Activated CD8-positive, alpha-beta memory T cell treated with anti-CD3 and anti-CD28 coated beads, Interleukin-2, amount 50 U/mL, for 1 hour (primary cell): Measurements from ENCODE around the gene DNMT3A.

Experiments
- DNase-seq: peaks from one replicate; pipeline ENCODE4 v3.0.0-alpha.2; 2020; ENCODE audit errors: extremely low read depth

DNMT3A gene

DNA sequence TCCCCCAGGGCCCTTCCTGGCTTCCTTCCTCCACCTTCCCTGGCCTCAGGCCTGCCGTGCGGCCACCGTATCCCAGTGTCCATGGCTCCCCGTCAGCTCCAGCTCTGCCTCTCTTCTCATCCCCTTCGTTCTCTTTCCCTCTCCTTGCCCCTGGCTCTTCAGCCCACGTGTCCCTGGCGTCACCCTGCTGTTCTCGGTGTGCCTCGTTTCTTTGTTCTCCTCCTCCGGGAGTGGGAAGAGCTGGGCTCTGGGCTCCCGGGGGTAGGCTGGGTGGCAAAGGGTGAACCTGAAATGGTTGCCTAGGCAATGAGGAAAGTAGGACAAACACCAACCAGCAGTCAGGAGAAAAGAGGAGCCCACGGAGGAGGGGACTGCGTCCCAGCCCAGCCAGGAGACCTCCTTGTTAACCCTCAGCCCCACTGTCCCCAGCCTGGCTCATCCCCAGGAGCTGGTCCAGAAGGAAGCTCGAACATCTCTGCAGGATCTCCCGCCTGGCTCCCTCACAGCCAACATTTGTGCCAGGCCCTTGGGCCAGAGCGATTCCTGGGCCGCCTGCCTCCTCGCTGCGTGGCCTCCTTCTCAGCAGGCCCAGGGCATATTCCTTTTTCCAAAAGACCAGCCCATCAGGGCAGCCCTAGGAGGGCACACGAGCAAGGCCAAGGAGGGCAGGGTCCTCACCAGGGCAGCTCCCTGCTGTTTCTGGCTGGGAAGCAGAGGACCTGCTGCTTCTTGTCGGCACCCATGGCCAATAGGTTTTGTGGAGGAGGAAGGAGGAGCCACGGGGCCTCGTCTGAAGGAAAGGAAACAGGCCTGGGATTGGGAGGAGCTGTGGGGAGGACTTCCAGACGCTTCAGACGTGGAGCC lies 30.9 kb upstream of the DNMT3A start:
- no peak for DNase-seq

GRCh38 chr2:25371253-25372241 lies 29.8 kb upstream of the DNMT3A start:
- no peak for DNase-seq

GRCh38 chr2:25369876-25370275 lies 28.2 kb upstream of the DNMT3A start:
- no peak for DNase-seq

GRCh38 chr2:25369439-25369838 lies 27.7 kb upstream of the DNMT3A start:
- no peak for DNase-seq

DNA sequence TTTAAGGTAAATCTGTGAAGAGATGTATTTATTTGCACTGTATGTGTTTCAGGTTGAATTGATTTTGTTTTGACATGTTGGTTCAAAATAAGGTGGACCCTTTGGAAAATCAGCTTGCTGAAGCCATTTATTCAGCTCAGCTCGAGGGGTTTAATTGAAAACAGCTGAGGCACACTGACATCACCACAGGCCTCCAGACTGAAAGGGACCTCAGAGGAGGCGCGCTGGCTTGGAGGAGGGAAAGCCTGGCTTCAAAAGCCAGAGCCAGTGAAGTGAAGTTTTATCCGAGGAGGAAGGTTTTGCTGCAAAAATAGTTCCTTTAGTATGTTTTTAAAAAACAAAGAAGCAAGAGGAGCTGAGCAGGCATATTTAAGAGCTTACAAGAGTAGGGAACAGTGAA lies 26.9 kb upstream of the DNMT3A start:
- no peak for DNase-seq

- no peak for DNase-seq
Measured at GRCh38 chr2:25367296-25367695, 25.6 kb upstream of the DNMT3A start.

- no peak for DNase-seq
Measured at GRCh38 chr2:25366629-25367028, 24.9 kb upstream of the DNMT3A start.

DNA sequence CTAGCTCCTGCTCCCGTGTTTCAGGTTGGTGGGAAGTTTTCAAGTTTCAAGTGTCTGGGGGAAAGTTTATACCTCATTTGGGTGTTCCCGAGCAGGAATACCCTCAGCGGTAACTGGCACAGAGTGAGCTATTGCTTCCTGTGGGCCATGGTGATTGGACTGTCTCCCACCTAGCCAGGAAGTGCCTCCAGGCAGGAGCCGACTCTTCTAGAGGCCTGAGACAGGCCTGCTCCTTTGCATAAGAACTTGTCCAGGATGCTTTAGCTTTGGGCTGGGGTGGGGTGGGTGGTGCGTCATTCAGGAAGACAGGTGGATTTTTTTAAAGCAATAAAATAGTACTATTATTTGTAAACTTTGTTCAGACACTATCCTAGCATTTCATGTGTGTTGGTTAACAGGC lies 23.5 kb upstream of the DNMT3A start:
- no peak for DNase-seq

DNA sequence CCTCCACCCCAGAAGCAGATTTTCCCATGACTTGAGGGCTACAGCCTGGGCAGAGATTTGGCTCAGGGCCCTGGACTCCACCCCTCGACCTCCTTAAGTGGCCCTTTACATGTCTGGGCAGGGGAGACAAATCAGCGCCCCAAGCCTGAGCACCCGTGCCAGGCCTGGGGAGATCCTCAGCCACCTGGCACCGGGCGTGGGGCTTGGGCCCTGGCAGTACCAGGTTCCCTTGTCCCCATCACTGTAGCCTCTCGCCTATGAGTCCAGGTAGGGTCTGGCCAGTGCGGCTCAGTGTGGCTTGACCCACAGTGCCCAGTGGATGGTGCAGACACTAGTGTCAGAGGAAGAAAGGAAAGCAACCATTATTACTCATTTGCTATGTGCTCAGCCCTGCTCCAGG lies 22.0 kb upstream of the DNMT3A start:
- no peak for DNase-seq

- peak; percentile 31 for DNase-seq
Measured at GRCh38 chr2:25362434-25363145, 20.9 kb upstream of the DNMT3A start.

DNA sequence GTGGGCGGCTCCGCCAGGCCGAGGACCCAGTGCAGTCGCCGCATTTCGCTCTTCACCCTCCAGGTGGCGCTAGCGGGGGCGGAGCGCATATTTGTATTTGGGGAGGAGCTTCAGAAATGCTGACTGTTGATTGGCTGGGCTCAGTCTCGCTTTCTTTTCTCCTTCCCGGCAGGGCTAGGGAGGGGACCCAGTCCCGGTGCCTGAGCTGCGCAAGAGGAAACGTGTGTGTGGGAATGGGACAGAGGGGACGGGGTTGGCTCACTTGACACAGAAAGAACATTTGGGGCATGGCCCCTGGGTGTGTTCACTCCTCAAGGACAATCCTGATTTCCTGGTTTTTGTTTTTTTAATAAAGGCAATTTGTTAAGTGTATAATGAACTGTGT lies 20.3 kb upstream of the DNMT3A start:
- DNase-seq: peak; percentile 77

- no peak for DNase-seq
Measured at GRCh38 chr2:25361261-25362048, 19.7 kb upstream of the DNMT3A start.

- no peak for DNase-seq
Measured at GRCh38 chr2:25358836-25359235, 17.1 kb upstream of the DNMT3A start.

- no peak for DNase-seq
Measured at GRCh38 chr2:25358249-25358815, 16.6 kb upstream of the DNMT3A start.

- DNase-seq: no peak
Measured at GRCh38 chr2:25356088-25356487, 14.4 kb upstream of the DNMT3A start.

DNA sequence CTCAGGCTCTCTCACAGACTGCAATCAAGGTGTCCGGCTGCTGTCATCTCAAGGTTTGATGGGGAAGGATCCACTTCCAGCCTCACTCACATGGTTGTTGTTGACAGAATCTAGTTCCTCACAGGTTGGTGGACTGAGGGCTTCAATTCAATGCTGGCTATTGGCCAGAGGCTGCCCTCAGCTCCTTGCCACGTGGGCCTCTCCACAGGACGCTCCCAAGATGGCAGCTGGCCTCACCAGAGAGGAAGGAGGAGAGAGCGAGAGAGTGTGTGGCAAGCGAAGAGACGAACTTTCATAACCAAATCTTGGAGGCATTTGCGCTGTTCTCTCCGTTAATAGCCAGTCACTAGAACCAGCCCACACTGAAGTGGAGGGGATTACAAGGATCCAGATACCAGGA lies 13.5 kb upstream of the DNMT3A start:
- no peak for DNase-seq

GRCh38 chr2:25354116-25354515 lies 12.4 kb upstream of the DNMT3A start:
- DNase-seq: no peak

- no peak for DNase-seq
Measured at GRCh38 chr2:25349397-25349796, 7.7 kb upstream of the DNMT3A start.

DNA sequence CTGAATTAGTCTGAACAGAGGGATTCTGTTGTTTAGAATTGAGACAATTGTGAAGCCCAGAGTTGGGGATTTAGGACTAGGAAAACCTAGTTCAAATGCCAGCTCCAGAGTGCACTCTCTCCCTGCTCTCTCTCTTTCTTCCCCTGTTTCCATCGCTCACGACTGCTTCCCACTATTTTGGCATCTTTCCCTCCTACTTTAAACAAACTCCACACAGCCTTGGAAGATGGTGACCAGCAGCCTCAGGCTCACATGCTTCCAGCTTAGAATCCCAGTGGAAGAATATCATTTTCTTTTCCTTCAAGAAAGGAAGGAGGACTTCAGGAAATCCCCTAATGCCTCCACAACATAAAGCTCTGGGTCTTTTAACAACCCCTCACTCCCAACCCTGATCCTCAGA lies 6.1 kb upstream of the DNMT3A start:
- no peak for DNase-seq

DNA sequence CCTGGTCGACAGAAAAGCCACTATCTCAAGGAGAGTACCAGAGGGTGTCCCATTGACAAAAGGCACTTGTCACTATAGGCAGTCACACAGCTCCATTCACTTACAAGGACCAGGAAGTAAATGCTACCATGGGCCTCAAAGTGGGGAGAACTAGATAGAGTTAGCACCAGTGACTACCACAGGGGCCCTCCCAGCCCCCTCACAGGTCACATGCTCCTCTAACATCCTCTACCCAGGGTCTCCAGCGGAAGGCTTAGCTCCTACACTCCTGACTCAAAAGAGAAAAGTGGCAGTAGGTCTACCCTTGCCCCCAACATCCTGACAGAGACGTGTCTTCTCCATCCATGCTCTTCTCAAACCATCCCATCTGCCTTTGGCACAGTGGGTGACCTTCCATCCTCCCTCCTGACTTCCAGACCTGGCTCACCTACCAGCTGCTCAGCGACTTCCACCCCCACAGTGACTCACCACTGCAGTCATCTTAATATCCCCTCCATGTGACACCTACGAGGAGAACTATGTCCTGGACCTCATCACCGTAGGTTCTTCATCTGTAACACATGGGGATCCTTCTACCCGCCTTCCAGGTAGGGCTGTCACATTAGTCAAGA lies 5.6 kb upstream of the DNMT3A start:
- DNase-seq: no peak
